Prostate gland (tissue), 2 donors: ENCODE results near the gene ARFIP1.

ENCODE experiments used
- CTCF ChIP-seq, 4 experiments: fragments of 200-600 bp in 2 of 4; fragments of 450-650 bp in 2 of 4; sonication (generic) in 2 of 4; IDR thresholded peaks; 1 replicate in 3 of 4; 2 replicates in 1 of 4; pipeline ENCODE4 v1.5.1; 2016 to 2019; ENCODE audit warnings: antibody characterized with exemption in 4 of 4, mild to moderate bottlenecking in 2 of 4, moderate library complexity in 2 of 4
- POLR2A ChIP-seq: fragments of 450-650 bp; IDR thresholded peaks from one replicate; pipeline ENCODE4 v1.6.1; 2016; ENCODE audit warnings: antibody characterized with exemption, mild to moderate bottlenecking
- POLR2AphosphoS5 ChIP-seq: sonication (generic); formaldehyde crosslinking; IDR thresholded peaks from one replicate; pipeline ENCODE4 v1.6.1; 2017; ENCODE audit warnings: antibody characterized with exemption

- TF ChIP-seq CTCF (IDR thresholded peaks at IDR 0.05) (no peak), POLR2A (no peak), POLR2AphosphoS5 (no peak)
Observed at GRCh38 chr4:152877868-152878267, 98.1 kb downstream of the ARFIP1 start.
